Measurements from ENCODE around the gene NELFCD. TPM values are rescaled to one million over a fixed set of nuclear protein-coding genes. Genes with fewer than 3 reads are reported as not detected.

NELFCD gene
- total and polyA plus RNA-seq, 9 of the 15 experiments (the other 6 are each of a cell fraction or from before 2014, with no cell fraction given) = 11.7 to 163 (median 96.5) TPM

DNA sequence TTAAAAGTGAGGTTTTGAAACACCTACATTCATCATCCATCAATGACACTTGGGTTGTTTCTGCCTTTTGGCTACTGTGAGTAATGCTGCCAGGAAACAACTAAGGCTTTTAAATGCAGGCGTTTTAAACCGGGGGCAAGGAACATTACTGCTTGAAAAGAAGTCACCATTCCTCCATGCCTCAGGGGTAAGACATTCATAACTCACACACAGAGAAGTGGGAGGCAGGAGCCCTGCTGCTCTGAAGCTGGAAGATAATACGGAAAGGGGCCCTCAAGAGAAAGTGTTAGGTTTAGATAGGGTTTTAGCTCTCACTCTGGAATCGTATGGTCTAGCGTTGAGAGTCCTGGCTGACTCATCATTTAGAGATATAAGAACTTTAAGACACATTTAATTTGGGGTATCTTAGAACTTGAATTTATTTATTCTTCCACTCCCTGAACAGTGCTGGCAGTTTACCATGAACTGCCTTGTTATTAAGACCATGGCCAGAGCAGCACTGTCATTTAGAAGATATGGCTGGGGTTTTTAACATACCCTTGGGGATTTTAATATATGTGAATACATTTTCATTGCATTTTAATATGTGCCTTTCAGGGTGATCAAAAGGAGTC lies 40.0 kb downstream of the NELFCD start (continued):
- TF ChIP-seq FOXK2 (conservative IDR thresholded peaks at IDR 0.05 in 1 of 2, IDR thresholded peaks at IDR 0.05 in 1 of 2; ENCODE audit: low read depth in 2 of 2) (peak in 1 of 2 experiments; percentile 21; a peak in 1 of 4 replicates), POLR3G (IDR thresholded peaks at IDR 0.05; ENCODE audit: extremely low read depth, insufficient read length, insufficient replicate concordance) (no peak), TCF3 (CRISPR knock-in tag; IDR thresholded peaks at IDR 0.05) (peak; percentile 98), CBFA2T2 (conservative IDR thresholded peaks at IDR 0.05) (peak; percentile 96), ZNF12 (CRISPR knock-in tag; IDR thresholded peaks at IDR 0.05) (no peak), PREB (CRISPR knock-in tag; IDR thresholded peaks at IDR 0.05) (no peak), ZBTB8A (IDR thresholded peaks at IDR 0.05; ENCODE audit: partially characterized antibody) (no peak), RNF219 (CRISPR knock-in tag; IDR thresholded peaks at IDR 0.05) (no peak), RBM25 (IDR thresholded peaks at IDR 0.05; ENCODE audit: low read depth, low read length, severe bottlenecking) (no peak), MEIS2 (IDR thresholded peaks at IDR 0.05; ENCODE audit: partially characterized antibody) (peak; percentile 94), ZNF253 (CRISPR knock-in tag; conservative IDR thresholded peaks at IDR 0.05) (no peak), CBX2 (IDR thresholded peaks at IDR 0.05; ENCODE audit: insufficient read depth, low read length, poor library complexity, severe bottlenecking) (no peak), HEY1 (CRISPR knock-in tag; IDR thresholded peaks at IDR 0.05; ENCODE audit: borderline replicate concordance) (no peak; the same call in 1 of the 2 replicates), ZNF584 (CRISPR knock-in tag; IDR thresholded peaks at IDR 0.05; ENCODE audit: low read depth) (no peak), NEUROD1 (IDR thresholded peaks at IDR 0.05; ENCODE audit: borderline replicate concordance, low read depth, low read length, partially characterized antibody) (peak; percentile 90)
- TF ChIP-seq, protein P1, sequence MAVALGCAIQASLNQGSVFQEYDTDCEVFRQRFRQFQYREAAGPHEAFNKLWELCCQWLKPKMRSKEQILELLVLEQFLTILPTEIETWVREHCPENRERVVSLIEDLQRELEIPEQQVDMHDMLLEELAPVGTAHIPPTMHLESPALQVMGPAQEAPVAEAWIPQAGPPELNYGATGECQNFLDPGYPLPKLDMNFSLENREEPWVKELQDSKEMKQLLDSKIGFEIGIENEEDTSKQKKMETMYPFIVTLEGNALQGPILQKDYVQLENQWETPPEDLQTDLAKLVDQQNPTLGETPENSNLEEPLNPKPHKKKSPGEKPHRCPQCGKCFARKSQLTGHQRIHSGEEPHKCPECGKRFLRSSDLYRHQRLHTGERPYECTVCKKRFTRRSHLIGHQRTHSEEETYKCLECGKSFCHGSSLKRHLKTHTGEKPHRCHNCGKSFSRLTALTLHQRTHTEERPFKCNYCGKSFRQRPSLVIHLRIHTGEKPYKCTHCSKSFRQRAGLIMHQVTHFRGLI (CRISPR knock-in tag; IDR thresholded peaks at IDR 0.05) = no peak
- TF ChIP-seq, protein P2, sequence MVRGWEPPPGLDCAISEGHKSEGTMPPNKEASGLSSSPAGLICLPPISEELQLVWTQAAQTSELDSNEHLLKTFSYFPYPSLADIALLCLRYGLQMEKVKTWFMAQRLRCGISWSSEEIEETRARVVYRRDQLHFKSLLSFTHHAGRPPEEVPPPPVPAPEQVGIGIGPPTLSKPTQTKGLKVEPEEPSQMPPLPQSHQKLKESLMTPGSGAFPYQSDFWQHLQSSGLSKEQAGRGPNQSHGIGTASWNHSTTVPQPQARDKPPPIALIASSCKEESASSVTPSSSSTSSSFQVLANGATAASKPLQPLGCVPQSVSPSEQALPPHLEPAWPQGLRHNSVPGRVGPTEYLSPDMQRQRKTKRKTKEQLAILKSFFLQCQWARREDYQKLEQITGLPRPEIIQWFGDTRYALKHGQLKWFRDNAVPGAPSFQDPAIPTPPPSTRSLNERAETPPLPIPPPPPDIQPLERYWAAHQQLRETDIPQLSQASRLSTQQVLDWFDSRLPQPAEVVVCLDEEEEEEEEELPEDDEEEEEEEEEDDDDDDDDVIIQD (CRISPR knock-in tag; IDR thresholded peaks at IDR 0.05) = no peak
- TF ChIP-seq, protein P3, sequence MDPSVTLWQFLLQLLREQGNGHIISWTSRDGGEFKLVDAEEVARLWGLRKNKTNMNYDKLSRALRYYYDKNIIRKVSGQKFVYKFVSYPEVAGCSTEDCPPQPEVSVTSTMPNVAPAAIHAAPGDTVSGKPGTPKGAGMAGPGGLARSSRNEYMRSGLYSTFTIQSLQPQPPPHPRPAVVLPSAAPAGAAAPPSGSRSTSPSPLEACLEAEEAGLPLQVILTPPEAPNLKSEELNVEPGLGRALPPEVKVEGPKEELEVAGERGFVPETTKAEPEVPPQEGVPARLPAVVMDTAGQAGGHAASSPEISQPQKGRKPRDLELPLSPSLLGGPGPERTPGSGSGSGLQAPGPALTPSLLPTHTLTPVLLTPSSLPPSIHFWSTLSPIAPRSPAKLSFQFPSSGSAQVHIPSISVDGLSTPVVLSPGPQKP (CRISPR knock-in tag; IDR thresholded peaks at IDR 0.05) = no peak
